ENCODE data around the gene KMT2A.

Gene KMT2A

DNA sequence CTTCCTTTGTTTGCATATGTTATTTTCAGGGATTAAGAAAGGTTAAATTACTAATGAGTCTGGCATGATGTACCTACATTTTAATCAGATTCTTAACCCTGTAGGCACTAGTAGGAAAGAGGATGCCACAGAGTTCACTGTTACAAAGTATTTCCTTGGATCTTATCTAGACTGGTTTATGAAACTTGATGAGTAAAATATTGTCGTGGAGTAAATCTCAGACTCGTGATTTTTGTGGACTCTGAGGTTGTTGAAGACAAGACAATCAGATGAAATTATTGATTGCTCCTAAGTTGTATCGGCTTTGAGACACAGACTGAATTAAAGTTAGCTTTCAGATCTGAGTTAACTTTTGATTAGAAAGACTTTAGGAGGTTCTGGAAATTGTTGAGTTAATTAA is 6.0 kb downstream of the KMT2A start:
- TF ChIP-seq, protein P1, sequence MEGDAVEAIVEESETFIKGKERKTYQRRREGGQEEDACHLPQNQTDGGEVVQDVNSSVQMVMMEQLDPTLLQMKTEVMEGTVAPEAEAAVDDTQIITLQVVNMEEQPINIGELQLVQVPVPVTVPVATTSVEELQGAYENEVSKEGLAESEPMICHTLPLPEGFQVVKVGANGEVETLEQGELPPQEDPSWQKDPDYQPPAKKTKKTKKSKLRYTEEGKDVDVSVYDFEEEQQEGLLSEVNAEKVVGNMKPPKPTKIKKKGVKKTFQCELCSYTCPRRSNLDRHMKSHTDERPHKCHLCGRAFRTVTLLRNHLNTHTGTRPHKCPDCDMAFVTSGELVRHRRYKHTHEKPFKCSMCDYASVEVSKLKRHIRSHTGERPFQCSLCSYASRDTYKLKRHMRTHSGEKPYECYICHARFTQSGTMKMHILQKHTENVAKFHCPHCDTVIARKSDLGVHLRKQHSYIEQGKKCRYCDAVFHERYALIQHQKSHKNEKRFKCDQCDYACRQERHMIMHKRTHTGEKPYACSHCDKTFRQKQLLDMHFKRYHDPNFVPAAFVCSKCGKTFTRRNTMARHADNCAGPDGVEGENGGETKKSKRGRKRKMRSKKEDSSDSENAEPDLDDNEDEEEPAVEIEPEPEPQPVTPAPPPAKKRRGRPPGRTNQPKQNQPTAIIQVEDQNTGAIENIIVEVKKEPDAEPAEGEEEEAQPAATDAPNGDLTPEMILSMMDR (IDR thresholded peaks at IDR 0.05; ENCODE audit: low read depth, low read length, missing control alignments), result no peak
- DNase-seq (ENCODE audit: extremely low read depth, low read depth), result no peak

DNA sequence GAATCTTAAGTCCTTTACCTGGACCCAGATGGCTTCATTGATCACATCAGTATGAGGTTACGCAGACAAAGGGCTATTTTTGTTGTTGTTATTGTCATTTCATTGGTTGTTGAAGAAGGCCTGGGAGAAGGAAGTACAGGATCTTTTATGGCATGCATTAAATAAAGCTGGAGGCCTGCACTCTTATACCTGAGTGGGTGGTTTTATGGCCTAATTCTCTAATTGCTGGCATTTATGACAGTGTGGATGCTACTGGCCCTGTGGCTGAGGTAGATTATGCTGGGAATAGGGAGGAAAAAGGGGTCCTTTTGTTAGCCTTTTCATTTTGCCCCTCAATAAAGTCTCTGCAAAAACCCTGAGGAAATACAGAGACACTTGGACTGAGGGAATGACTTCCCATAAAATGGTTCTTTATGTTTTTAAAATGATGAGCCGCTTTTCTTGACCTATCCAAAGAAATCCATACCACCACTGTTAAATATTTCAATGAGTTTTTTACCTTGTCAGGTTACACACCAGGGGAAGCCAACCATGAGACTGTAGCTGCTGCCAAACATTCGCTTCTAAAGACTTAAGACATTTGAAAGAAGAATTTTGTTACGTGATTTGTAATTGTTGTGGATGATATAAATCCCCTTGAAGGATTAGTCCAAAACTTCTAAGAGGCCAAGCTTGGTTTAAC is 6.8 kb downstream of the KMT2A start:
- H3K4me3 ChIP-seq (replicated peaks; ENCODE audit: low read depth, low read length), result no peak overlapping the region
- TF ChIP-seq, protein P1 (IDR thresholded peaks at IDR 0.05; ENCODE audit: low read depth, low read length, missing control alignments), result no peak
- no peak for DNase-seq (ENCODE audit: extremely low read depth, low read depth)

More for the DNA sequence above, 6.0 kb downstream of the KMT2A start:
- H3K4me3 ChIP-seq (replicated peaks; ENCODE audit: low read depth, low read length), result no peak overlapping the region

DNA sequence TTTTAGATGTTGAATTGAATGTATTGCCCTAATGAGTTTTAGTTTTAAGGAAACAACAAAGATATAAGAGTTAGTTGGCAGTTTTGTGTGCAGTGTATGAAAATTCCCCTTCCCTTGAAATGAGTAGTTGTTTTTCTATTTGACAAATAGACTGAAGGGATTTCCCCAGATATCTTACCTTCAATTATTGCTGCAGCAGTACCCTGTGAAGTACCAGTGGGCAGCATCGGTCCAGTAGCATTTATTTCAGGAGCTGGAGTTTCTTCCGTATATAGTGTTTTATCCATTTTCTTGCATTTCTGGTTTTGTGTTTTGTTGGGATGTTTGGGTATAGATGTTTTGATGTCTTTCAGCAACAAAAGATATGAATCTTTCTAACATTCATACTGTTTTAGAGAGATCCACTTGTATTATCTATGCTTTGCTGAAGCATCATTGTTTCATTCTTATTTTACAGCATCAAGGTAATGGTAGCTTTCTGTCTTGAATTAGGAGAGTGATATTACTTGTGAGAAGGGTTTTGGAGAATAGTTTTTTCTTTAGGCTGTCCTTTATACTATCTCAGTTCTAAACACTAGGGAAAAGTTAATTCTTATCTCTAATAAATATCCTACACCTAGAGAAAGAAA is 7.4 kb downstream of the KMT2A start:
- DNase-seq (ENCODE audit: extremely low read depth, low read depth), result no peak
- TF ChIP-seq, protein P1 (IDR thresholded peaks at IDR 0.05; ENCODE audit: low read depth, low read length, missing control alignments), result no peak
- no peak overlapping the region for H3K4me3 ChIP-seq (replicated peaks; ENCODE audit: low read depth, low read length)

DNA sequence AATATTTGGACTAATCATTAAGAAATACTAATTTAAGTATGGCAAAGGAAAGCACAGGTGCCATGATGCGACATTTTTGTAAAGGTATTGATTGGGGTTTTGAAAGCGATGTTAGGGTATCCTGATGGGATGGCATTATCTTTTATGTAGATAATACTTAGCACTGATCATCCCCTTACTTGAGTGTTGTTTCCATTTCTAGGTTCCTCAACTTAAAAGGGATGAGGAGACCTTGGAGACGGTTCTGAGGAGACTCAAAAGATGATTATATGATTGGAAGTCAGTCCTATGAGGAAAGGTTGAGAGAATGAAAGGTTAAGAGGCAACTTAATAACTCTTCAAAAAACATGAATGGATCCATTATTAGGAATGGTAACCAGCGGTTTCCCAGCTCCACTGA is 11.1 kb downstream of the KMT2A start:
- TF ChIP-seq, protein P1 (IDR thresholded peaks at IDR 0.05; ENCODE audit: low read depth, low read length, missing control alignments), result no peak
- H3K4me3 ChIP-seq (replicated peaks; ENCODE audit: low read depth, low read length), result no peak overlapping the region
- no peak for DNase-seq (ENCODE audit: extremely low read depth, low read depth)

DNA sequence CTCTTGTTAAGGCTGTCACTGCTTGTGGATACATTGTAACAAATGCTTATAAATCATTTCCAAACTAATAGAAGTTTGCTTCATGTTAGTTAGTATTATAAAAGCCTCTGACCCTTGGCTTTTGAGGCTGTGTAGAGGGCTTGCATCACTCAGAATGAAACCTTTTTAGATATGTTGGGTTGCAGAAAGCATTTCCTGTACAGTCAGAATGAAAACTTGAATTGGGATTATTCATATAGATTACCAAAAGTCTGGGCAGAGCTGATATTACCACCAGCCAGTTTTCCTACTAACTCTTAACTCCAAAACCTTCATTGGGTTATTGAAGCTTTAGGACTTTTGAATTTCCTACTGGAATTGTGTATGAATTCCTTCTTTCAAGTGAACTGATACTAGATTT is 12.0 kb downstream of the KMT2A start:
- DNase-seq (ENCODE audit: extremely low read depth, low read depth), result no peak
- TF ChIP-seq, protein P1 (IDR thresholded peaks at IDR 0.05; ENCODE audit: low read depth, low read length, missing control alignments), result no peak
- H3K4me3 ChIP-seq (replicated peaks; ENCODE audit: low read depth, low read length), result no peak overlapping the region

DNA sequence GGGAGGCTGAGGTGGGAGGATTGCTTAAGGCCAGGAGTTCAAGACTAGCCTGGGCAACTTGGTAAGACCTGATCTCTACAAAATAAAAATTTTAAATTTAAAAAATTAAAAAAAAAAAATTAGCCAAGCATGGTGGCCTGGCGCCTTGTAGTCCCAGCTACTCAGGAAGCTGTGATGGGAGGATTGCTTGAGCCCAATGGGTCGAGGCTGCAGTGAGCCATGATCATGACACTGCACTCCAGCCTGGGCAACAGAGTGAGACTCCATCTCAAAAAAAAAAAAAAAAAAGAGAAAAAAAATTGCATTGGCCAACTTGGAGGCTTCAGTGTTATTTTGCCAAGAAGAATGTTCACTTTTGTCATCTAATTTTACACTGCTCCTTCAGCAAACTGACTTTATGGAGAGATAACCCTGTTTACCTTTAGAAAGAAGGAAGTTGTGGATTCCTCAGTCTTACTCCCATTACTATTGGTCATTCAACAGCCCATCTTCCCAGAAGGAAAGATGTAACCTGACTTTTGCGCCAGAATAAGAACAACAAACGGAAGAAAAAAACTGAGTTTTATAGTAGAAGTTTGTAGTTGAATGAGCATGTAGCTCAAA is 13.1 kb downstream of the KMT2A start:
- no peak for DNase-seq (ENCODE audit: extremely low read depth, low read depth)
- TF ChIP-seq, protein P1 (IDR thresholded peaks at IDR 0.05; ENCODE audit: low read depth, low read length, missing control alignments), result no peak
- no peak overlapping the region for H3K4me3 ChIP-seq (replicated peaks; ENCODE audit: low read depth, low read length)
